PC-3 (cell line): Measurements from ENCODE around the gene KIF18B.

ENCODE experiments used
- EZH2 ChIP-seq: fragments of 300-600 bp; sonication (generic); IDR thresholded peaks from one replicate; pipeline ENCODE4 v1.6.1; 2017; ENCODE audit warnings: antibody characterized with exemption, mild to moderate bottlenecking, low read length; ENCODE audit not compliant: unreplicated experiment
- EZH2phosphoT487 ChIP-seq: fragments of 300-600 bp; sonication (generic); IDR thresholded peaks from 2 replicates; pipeline ENCODE4 v1.6.1; 2018; ENCODE audit warnings: mild to moderate bottlenecking, antibody characterized with exemption, low read length, borderline replicate concordance
- TF ChIP-seq, protein P1 (sequence below): fragments of 300-600 bp; sonication (generic); conservative IDR thresholded peaks from 2 replicates; pipeline ENCODE4 v1.5.1; 2017; ENCODE audit warnings: antibody characterized with exemption, low read depth, mild to moderate bottlenecking, low read length

DNA sequence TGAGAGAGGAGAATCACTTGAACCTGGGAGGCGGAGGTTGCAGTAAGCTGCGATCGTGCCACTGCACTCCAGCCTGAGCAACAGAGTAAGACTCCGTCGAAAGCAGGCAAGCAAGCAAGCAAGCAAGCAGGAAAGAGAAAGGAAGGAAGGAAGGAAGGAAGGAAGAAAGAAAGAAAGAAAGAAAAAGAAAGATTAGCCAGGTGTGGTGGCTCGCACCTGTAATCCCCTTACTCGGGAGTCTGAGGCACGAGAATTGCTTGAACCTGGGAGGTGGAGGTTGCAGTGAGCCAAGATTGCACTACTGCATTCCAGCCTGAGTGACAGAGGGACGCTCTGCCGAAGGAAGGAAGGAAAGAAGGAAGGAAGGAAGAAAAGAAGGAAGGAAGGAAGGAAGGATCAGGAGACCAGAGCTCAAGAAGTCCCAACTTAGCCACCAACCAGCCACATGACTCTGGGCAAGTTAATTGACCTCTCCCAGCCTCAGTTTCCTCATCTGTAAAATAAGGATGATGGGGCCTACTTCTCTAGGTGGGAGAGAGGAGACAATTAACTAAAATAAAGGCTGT lies 38.7 kb downstream of the KIF18B start:
- TF ChIP-seq, protein P1, sequence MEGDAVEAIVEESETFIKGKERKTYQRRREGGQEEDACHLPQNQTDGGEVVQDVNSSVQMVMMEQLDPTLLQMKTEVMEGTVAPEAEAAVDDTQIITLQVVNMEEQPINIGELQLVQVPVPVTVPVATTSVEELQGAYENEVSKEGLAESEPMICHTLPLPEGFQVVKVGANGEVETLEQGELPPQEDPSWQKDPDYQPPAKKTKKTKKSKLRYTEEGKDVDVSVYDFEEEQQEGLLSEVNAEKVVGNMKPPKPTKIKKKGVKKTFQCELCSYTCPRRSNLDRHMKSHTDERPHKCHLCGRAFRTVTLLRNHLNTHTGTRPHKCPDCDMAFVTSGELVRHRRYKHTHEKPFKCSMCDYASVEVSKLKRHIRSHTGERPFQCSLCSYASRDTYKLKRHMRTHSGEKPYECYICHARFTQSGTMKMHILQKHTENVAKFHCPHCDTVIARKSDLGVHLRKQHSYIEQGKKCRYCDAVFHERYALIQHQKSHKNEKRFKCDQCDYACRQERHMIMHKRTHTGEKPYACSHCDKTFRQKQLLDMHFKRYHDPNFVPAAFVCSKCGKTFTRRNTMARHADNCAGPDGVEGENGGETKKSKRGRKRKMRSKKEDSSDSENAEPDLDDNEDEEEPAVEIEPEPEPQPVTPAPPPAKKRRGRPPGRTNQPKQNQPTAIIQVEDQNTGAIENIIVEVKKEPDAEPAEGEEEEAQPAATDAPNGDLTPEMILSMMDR, result no peak
- no peak for TF ChIP-seq EZH2
- no peak for TF ChIP-seq EZH2phosphoT487
